Spleen (tissue), 7 donors: ENCODE results near the gene PPP4C.

ENCODE experiments used
- POLR2A ChIP-seq, 3 donors: fragments of 450-650 bp; IDR thresholded peaks; one replicate each; pipeline ENCODE4 v1.5.1; 2017; ENCODE audit warnings: antibody characterized with exemption in 3 of 3, mild to moderate bottlenecking in 1 of 3
- TF ChIP-seq, protein P1 (sequence below), 11 experiments: fragments of 200-600 bp in 7 of 11; fragments of 450-650 bp in 4 of 11; sonication (generic) in 4 of 11; IDR thresholded peaks in 8 of 11; conservative IDR thresholded peaks in 3 of 11; 1 replicate in 7 of 11; 2 replicates in 4 of 11; pipeline versions ENCODE4 v1.4.0 to v1.8.0; 2016 to 2021; ENCODE audit warnings: antibody characterized with exemption in 11 of 11, inconsistent platforms in 4 of 11, mild to moderate bottlenecking in 1 of 11
- donor health status: DM: no; HTN: no; CAD: no; lungs with moderate emphysema.
- donor health status: DM: no; HTN: no; CAD: no.
- donor health status: DM: no; HTN: no; CAD: no.

DNA sequence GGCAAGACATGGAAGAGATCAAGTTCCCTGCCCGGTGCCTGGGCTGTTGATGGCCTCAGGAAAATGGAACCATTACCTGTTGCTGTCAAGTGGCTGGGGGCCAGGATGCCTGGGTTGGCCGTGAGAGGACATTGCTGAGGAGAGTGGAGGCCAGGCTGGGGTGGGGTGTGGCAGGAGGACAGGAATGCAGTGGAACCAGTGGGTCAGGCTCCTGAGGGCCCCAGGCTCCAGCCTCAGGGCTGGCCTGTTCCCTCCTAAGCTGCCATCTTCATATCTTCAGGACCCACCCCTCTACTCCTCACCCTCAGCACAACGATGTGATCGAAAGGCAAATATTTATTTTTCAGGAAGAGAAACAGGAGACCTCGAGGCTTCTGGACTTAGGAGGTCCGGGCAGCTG, 28.7 kb downstream of the PPP4C start:
- no peak for TF ChIP-seq POLR2A (IDR thresholded peaks at IDR 0.05)
- TF ChIP-seq, protein P1, sequence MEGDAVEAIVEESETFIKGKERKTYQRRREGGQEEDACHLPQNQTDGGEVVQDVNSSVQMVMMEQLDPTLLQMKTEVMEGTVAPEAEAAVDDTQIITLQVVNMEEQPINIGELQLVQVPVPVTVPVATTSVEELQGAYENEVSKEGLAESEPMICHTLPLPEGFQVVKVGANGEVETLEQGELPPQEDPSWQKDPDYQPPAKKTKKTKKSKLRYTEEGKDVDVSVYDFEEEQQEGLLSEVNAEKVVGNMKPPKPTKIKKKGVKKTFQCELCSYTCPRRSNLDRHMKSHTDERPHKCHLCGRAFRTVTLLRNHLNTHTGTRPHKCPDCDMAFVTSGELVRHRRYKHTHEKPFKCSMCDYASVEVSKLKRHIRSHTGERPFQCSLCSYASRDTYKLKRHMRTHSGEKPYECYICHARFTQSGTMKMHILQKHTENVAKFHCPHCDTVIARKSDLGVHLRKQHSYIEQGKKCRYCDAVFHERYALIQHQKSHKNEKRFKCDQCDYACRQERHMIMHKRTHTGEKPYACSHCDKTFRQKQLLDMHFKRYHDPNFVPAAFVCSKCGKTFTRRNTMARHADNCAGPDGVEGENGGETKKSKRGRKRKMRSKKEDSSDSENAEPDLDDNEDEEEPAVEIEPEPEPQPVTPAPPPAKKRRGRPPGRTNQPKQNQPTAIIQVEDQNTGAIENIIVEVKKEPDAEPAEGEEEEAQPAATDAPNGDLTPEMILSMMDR (IDR thresholded peaks at IDR 0.05 in 8 of 11, conservative IDR thresholded peaks at IDR 0.05 in 3 of 11): no peak
